H1 (cell line): Measurements from ENCODE around the gene SCARB2. TPM values are rescaled to one million over a fixed set of nuclear protein-coding genes. Genes with fewer than 3 reads are reported as not detected.

Experiments used
- CTCF ChIA-PET: fragments of 300-600 bp; sonication (Branson Sonifier 250); formaldehyde crosslinking; loops from one replicate; lab custom pipeline; 2021; ENCODE audit not compliant: partially characterized antibody; lab: Charles Lee
- POLR2A ChIA-PET: fragments of 300-600 bp; sonication (Branson Sonifier 250); formaldehyde crosslinking; loops from one replicate; lab custom pipeline; 2021; ENCODE audit warnings: inconsistent platforms; ENCODE audit not compliant: partially characterized antibody; lab: Charles Lee
- DNase-seq, 2 experiments: peaks; one replicate each; pipeline versions ENCODE4 v3.0.0 to v3.0.0-alpha.2; 2010 to 2022; ENCODE audit warnings: low spot score in 2 of 2, low read depth in 1 of 2, mixed read lengths in 1 of 2
- FAIRE-seq: peaks from 2 replicates; lab custom pipeline; 2011; peaks lifted over from hg19 to GRCh38; lab: Jason Lieb, UNC
- H2AFZ ChIP-seq: 2 replicates; pipeline ENCODE4 v1.8.1; 2012; ENCODE audit warnings: low read length, inconsistent platforms
- H2AK5ac ChIP-seq: 2 replicates; pipeline ENCODE4 v1.6.1; 2013; ENCODE audit warnings: low read depth, low read length
- H2BK120ac ChIP-seq: replicated peaks from 2 replicates; pipeline ENCODE3; 2013; ENCODE audit warnings: low read depth, low read length, inconsistent platforms
- H2BK12ac ChIP-seq: 2 replicates; pipeline ENCODE4 v1.6.1; 2013; ENCODE audit warnings: low read depth, low read length
- H2BK15ac ChIP-seq: 2 replicates; pipeline ENCODE4 v1.6.1; 2013; ENCODE audit warnings: low read length
- H2BK20ac ChIP-seq: 2 replicates; pipeline ENCODE4 v1.6.1; 2013; ENCODE audit warnings: low read length
- H2BK5ac ChIP-seq: 2 replicates; pipeline ENCODE4 v1.6.1; 2013; ENCODE audit warnings: low read depth, low read length
- H3K14ac ChIP-seq: 2 replicates; pipeline ENCODE4 v1.6.1; 2013; ENCODE audit warnings: inconsistent platforms; ENCODE audit not compliant: insufficient read length
- H3K18ac ChIP-seq: 2 replicates; pipeline ENCODE4 v1.6.1; 2013; ENCODE audit warnings: low read length; ENCODE audit errors: extremely low read depth
- H3K23ac ChIP-seq: 2 replicates; pipeline ENCODE4 v1.6.1; 2013; ENCODE audit warnings: inconsistent platforms; ENCODE audit not compliant: insufficient read length
- H3K23me2 ChIP-seq: 2 replicates; pipeline ENCODE4 v1.6.1; 2013; ENCODE audit warnings: low read depth, low read length
- H3K27ac ChIP-seq: 2 replicates; pipeline ENCODE4 v1.6.1; 2011; ENCODE audit warnings: low read depth, low read length, inconsistent platforms
- H3K27me3 ChIP-seq, 4 experiments: replicated peaks in 1 of 4; 1 replicate in 1 of 4; 2 replicates in 3 of 4; pipeline versions ENCODE4 v1.6.1 to v1.8.1; 2011 to 2013; ENCODE audit warnings: low read length in 3 of 4, mild to moderate bottlenecking in 3 of 4, inconsistent platforms in 2 of 4, mixed read lengths in 2 of 4, moderate library complexity in 1 of 4; ENCODE audit not compliant: control insufficient read depth in 3 of 4, insufficient read depth in 3 of 4; ENCODE audit errors: extremely low read depth in 1 of 4
- H3K36me3 ChIP-seq, 4 experiments: 2 replicates each; pipeline versions ENCODE4 v1.6.1 to v1.8.1; 2011 to 2013; ENCODE audit warnings: mild to moderate bottlenecking in 4 of 4, low read length in 3 of 4, moderate library complexity in 2 of 4, control low read depth in 1 of 4, inconsistent platforms in 1 of 4; ENCODE audit not compliant: insufficient read depth in 4 of 4, control insufficient read depth in 2 of 4
- H3K4ac ChIP-seq: replicated peaks from 2 replicates; pipeline ENCODE3; 2013; ENCODE audit warnings: low read length, low read depth, mixed read lengths, inconsistent platforms; ENCODE audit not compliant: insufficient read length
- H3K4me1 ChIP-seq, 4 experiments: replicated peaks in 1 of 4; 1 replicate in 1 of 4; 2 replicates in 3 of 4; pipeline versions ENCODE4 v1.6.1 to v1.8.1; 2011 to 2013; ENCODE audit warnings: low read length in 3 of 4, inconsistent platforms in 2 of 4, mixed read lengths in 1 of 4; ENCODE audit not compliant: insufficient read depth in 4 of 4, control insufficient read depth in 3 of 4
- H3K4me2 ChIP-seq, 2 experiments: 2 replicates each; pipeline versions ENCODE4 v1.6.1 to v1.8.1; 2011 to 2013; ENCODE audit warnings: low read depth in 2 of 2, low read length in 2 of 2, control low read depth in 1 of 2, inconsistent platforms in 1 of 2, mild to moderate bottlenecking in 1 of 2; ENCODE audit not compliant: insufficient read depth in 1 of 2
- H3K4me3 ChIP-seq, 4 experiments: fragments of 200-600, 300-600 bp in 1 of 4; sonication (generic), shearing (Covaris generic), sonication (Bioruptor Twin) in 1 of 4; 2 replicates each; pipeline versions ENCODE4 v1.5.1 to v1.8.1; 2011 to 2016; ENCODE audit warnings: low read length in 4 of 4, low read depth in 3 of 4, control low read depth in 2 of 4, inconsistent platforms in 2 of 4, mild to moderate bottlenecking in 2 of 4, mixed read lengths in 1 of 4, moderate library complexity in 1 of 4; ENCODE audit not compliant: insufficient read depth in 2 of 4; ENCODE audit errors: extremely low read depth in 1 of 4
- H3K56ac ChIP-seq: replicated peaks from 2 replicates; pipeline ENCODE3; 2013; ENCODE audit warnings: low read depth, mild to moderate bottlenecking, mixed read lengths, low read length, inconsistent platforms; ENCODE audit not compliant: insufficient read length
- H3K79me1 ChIP-seq: 2 replicates; pipeline ENCODE4 v1.6.1; 2013; ENCODE audit warnings: low read depth, low read length, control low read depth
- H3K79me2 ChIP-seq, 2 experiments: 2 replicates each; pipeline versions ENCODE4 v1.6.1 to v1.8.1; 2012 to 2013; ENCODE audit warnings: low read length in 2 of 2, mild to moderate bottlenecking in 2 of 2, inconsistent platforms in 1 of 2; ENCODE audit not compliant: insufficient read depth in 2 of 2, control insufficient read depth in 1 of 2
- H3K9ac ChIP-seq, 4 experiments: replicated peaks in 1 of 4; 1 replicate in 1 of 4; 2 replicates in 3 of 4; pipeline versions ENCODE4 v1.6.1 to v1.8.1; 2011 to 2013; ENCODE audit warnings: low read depth in 3 of 4, low read length in 3 of 4, control low read depth in 2 of 4, mild to moderate bottlenecking in 2 of 4, moderate library complexity in 2 of 4, inconsistent platforms in 1 of 4; ENCODE audit errors: extremely low read depth in 1 of 4
- H3K9me3 ChIP-seq, 2 experiments: 2 replicates each; pipeline versions ENCODE4 v1.6.1 to v1.8.1; 2012 to 2013; ENCODE audit warnings: mild to moderate bottlenecking in 2 of 2, moderate library complexity in 2 of 2, control low read depth in 1 of 2, inconsistent platforms in 1 of 2, low read depth in 1 of 2, low read length in 1 of 2, mixed read lengths in 1 of 2; ENCODE audit not compliant: insufficient read depth in 2 of 2
- H4K20me1 ChIP-seq, 2 experiments: replicated peaks in 1 of 2; 2 replicates each; pipeline versions ENCODE3 to v1.8.1; 2011 to 2013; ENCODE audit warnings: inconsistent platforms in 2 of 2, low read length in 2 of 2, mild to moderate bottlenecking in 1 of 2; ENCODE audit not compliant: insufficient read depth in 2 of 2, control insufficient read depth in 1 of 2
- H4K5ac ChIP-seq: 2 replicates; pipeline ENCODE4 v1.6.1; 2013; ENCODE audit warnings: low read length, low read depth, mixed read lengths, inconsistent platforms; ENCODE audit not compliant: insufficient read length
- H4K8ac ChIP-seq: 2 replicates; pipeline ENCODE4 v1.8.0; 2013; ENCODE audit warnings: mild to moderate bottlenecking, moderate library complexity, low read length, inconsistent platforms; ENCODE audit not compliant: insufficient read depth; ENCODE audit errors: extremely low read depth
- H4K91ac ChIP-seq: replicated peaks from 2 replicates; pipeline ENCODE3; 2013; ENCODE audit warnings: low read length, mixed read lengths, inconsistent platforms; ENCODE audit not compliant: insufficient read length
- EGR1 ChIP-seq: IDR thresholded peaks from 2 replicates; pipeline ENCODE4 v1.6.1; 2011; ENCODE audit warnings: low read depth, low read length, borderline replicate concordance
- GTF2F1 ChIP-seq: IDR thresholded peaks from 2 replicates; pipeline ENCODE4 v1.6.1; 2012; ENCODE audit warnings: low read depth, low read length, improper control_type of control experiment, borderline replicate concordance
- RNF2 ChIP-seq: fragments of 200-900, 300-1000 bp; sonication (generic); IDR thresholded peaks from 2 replicates; pipeline ENCODE4 v1.7.1; 2016; ENCODE audit warnings: borderline replicate concordance, low read depth, mild to moderate bottlenecking, antibody characterized with exemption, low read length; ENCODE audit not compliant: poor library complexity, severe bottlenecking; ENCODE audit errors: missing control alignments
- SIRT6 ChIP-seq: IDR thresholded peaks from one replicate; pipeline ENCODE4 v1.7.1; 2012; ENCODE audit warnings: low read length, inconsistent platforms
- SIX5 ChIP-seq: IDR thresholded peaks from 2 replicates; pipeline ENCODE4 v1.6.1; 2011; ENCODE audit warnings: mild to moderate bottlenecking, low read depth, low read length
- SUZ12 ChIP-seq: fragments of 200-600 bp; sonication (generic); IDR thresholded peaks from 2 replicates; pipeline ENCODE4 v1.6.1; 2012; ENCODE audit warnings: mild to moderate bottlenecking, inconsistent platforms, low read length, moderate library complexity, mixed read lengths
- TCF12 ChIP-seq: IDR thresholded peaks from 2 replicates; pipeline ENCODE4 v1.6.1; 2011; ENCODE audit warnings: low read depth, mild to moderate bottlenecking, low read length
- WGBS, 2 experiments: shearing (Covaris generic) in 1 of 2; methylation state at CpG; one replicate each; pipeline versions ENCODE4 v1.1.6 to v1.1.7; 2013 to 2015; ENCODE audit warnings: low lambda C conversion rate in 2 of 2, mixed read lengths in 2 of 2, inconsistent platforms in 1 of 2, low coverage in 1 of 2, missing lambda C conversion rate in 1 of 2; ENCODE audit not compliant: insufficient replicate concordance in 2 of 2, insufficient coverage in 1 of 2, insufficient read length in 1 of 2; ENCODE audit errors: extremely low coverage in 1 of 2, missing lambda C conversion rate in 1 of 2; 5-methylcytosine and 5-hydroxymethylcytosine counted together
- polyA plus RNA-seq, 7 experiments: library from polyadenylated mRNA; depleted of rRNA in 3 of 7; stranded (reverse) in 5 of 7; unstranded in 2 of 7; fragments of >200 nt in 5 of 7; fragments of 200-250 nt in 2 of 7; gene quantifications; 1 replicate in 5 of 7; 2 replicates in 1 of 7; 4 replicates in 1 of 7; pipeline versions ENCODE4 v1.2.1 to v1.2.3, GENCODE V29; 2011 to 2013; ENCODE audit warnings: missing spikeins in 2 of 7, mixed read lengths in 2 of 7
- total RNA-seq: library from RNA; stranded (reverse); fragmentation: NEBNext Ultra II Directional; extraction: Animal tissue kit (Norgen Biotek cat#: 25700); gene quantifications from 2 replicates; pipeline ENCODE4 v1.2.1, GENCODE V29; 2021

SCARB2 gene
- total and polyA plus RNA-seq, 2 of the 8 experiments (the other 6 are each of a cell fraction or from before 2014, with no cell fraction given): 18.5 to 35.7 TPM

- DNase-seq (no peak), FAIRE-seq (no peak)
- no peak overlapping the region for H3K14ac ChIP-seq
- POLR2A ChIA-PET: interaction anchor here (0.6 to 1.9 kb wide), 8 partner anchors 14 to 166 kb away, joined by 3 to 5 read pairs (median 3); no protein-coding TSS in a partner anchor
- no peak overlapping the region for H2BK20ac ChIP-seq
- no peak overlapping the region for H3K56ac ChIP-seq
- H3K36me3 ChIP-seq: no peaks in the 10 kb centered on the region
- no peak overlapping the region for H3K4ac ChIP-seq
- no peak overlapping the region for H2BK15ac ChIP-seq
- H3K9me3 ChIP-seq: no peaks in the 10 kb centered on the region
- peak overlapping the region; percentile 54; the same call in 1 of the 2 replicates for H4K8ac ChIP-seq
- peak overlapping the region; percentile 75; the same call in 1 of the 2 replicates for H3K18ac ChIP-seq
- CTCF ChIA-PET: interaction anchor here (0.6 to 1.4 kb wide), 4 partner anchors 13 to 165 kb away, joined by 3 to 6 read pairs (median 4); partner anchors contain the start of gene STBD1
- peaks cover 2% of the 10 kb centered on the region; the same call in 1 of the 2 replicates for H3K79me1 ChIP-seq
- no peak overlapping the region for H3K23ac ChIP-seq
- WGBS, 2 experiments: 24% methylated on average over 14 of the region's 14 CpGs; no CpG with 5 or more reads in 1 of the 2 experiments
- peak overlapping the region; percentile 87 for H2AFZ ChIP-seq
- H2AK5ac ChIP-seq: no peak overlapping the region
- H3K79me2 ChIP-seq: peaks cover 0 to 24% of the 10 kb centered on the region in 2 experiments; a peak in 2 of 4 replicates
- H3K9ac ChIP-seq: peak overlapping the region; percentile 63 to 84 (median 76)
- no peak overlapping the region for H4K91ac ChIP-seq
- H2BK12ac ChIP-seq: no peak overlapping the region
- peaks cover 4 to 22% (median 9%) of the 10 kb centered on the region in 4 experiments for H3K4me1 ChIP-seq
- peak overlapping the region; percentile 80 to 96 for H3K4me2 ChIP-seq
- no peak overlapping the region for H2BK120ac ChIP-seq
- peak overlapping the region; percentile 35 for H4K5ac ChIP-seq
- H3K4me3 ChIP-seq: peak overlapping the region; percentile 52 to 86 (median 68)
- no peak for TF ChIP-seq RNF2
- no peak for TF ChIP-seq SUZ12
- no peak for TF ChIP-seq SIX5
- TF ChIP-seq GTF2F1: no peak
- no peak for TF ChIP-seq TCF12
- TF ChIP-seq SIRT6: no peak
- no peak for TF ChIP-seq EGR1
- peaks cover 0 to 2% (median 0%) of the 10 kb centered on the region in 4 experiments; a peak in 1 of 7 replicates for H3K27me3 ChIP-seq
- peak overlapping the region; percentile 4; the same call in 1 of the 2 replicates for H2BK5ac ChIP-seq
- H3K23me2 ChIP-seq: peaks cover 11% of the 10 kb centered on the region
- peaks cover 0 to 4% of the 10 kb centered on the region in 2 experiments for H4K20me1 ChIP-seq
- H3K27ac ChIP-seq: peak overlapping the region; percentile 54
These were observed 691 bp downstream of the SCARB2 start for GRCh38 chr4:76212851-76213414.
